CD4-positive, alpha-beta memory T cell (primary cell): ENCODE results near the gene ARMH3. TPM values are rescaled to one million over a fixed set of nuclear protein-coding genes. Genes with fewer than 3 reads are reported as not detected.

ENCODE experiments used
- polyA plus RNA-seq, 2 donors: library from polyadenylated mRNA; unstranded; fragments of 300-500 nt; fragmentation: Illumina TruSeq; gene quantifications; one replicate each; pipeline ENCODE4 v1.2.3, GENCODE V29; 2021
- total RNA-seq, 2 experiments: library from RNA; stranded (reverse); gene quantifications; one replicate each; pipeline ENCODE4 v1.2.3, GENCODE V29; 2021

Gene ARMH3
- total and polyA plus RNA-seq, 4 experiments from 2014 or later = 21.9 to 31.8 (median 30.0) TPM

Other genes starting within 250 kb of the ARMH3 start
- 100 to 1,000 TPM; 307 to 325 TPM for gene OGA, start 237.7 kb downstream of the ARMH3 start, total RNA-seq
- gene OGA, start 237.7 kb downstream of the ARMH3 start, polyA plus RNA-seq = 10 to 100 TPM; 26.6 to 49.2 TPM
- 1 to 10 TPM; 3.4 to 4.3 TPM for gene KCNIP2, start 212.4 kb downstream of the ARMH3 start, total RNA-seq
- gene KCNIP2, start 212.4 kb downstream of the ARMH3 start, polyA plus RNA-seq = 1 to 10 TPM in 1 of 2 donors, under 1 TPM in 1; 0.79 to 1.2 TPM
- 10 to 100 TPM; 25.1 to 27.9 TPM for gene HPS6, start 9.2 kb upstream of the ARMH3 start, total RNA-seq
- 10 to 100 TPM; 27.0 to 27.1 TPM for gene HPS6, start 9.2 kb upstream of the ARMH3 start, polyA plus RNA-seq
- gene LDB1, start 64.2 kb upstream of the ARMH3 start, total RNA-seq = 100 to 1,000 TPM; 131 to 135 TPM
- gene LDB1, start 64.2 kb upstream of the ARMH3 start, polyA plus RNA-seq = 10 to 100 TPM in 1 of 2 donors, 1 to 10 TPM in 1; 10.0 to 48.6 TPM
- gene PPRC1, start 76.9 kb upstream of the ARMH3 start, total RNA-seq = 10 to 100 TPM; 38.9 to 39.8 TPM
- gene PPRC1, start 76.9 kb upstream of the ARMH3 start, polyA plus RNA-seq = 10 to 100 TPM in 1 of 2 donors, 1 to 10 TPM in 1; 6.4 to 20.3 TPM
- 10 to 100 TPM; 63.7 to 71.6 TPM for gene NOLC1, start 96.2 kb upstream of the ARMH3 start, total RNA-seq
- 10 to 100 TPM; 20.0 to 75.0 TPM for gene NOLC1, start 96.2 kb upstream of the ARMH3 start, polyA plus RNA-seq
- gene ELOVL3, start 170.1 kb upstream of the ARMH3 start, total RNA-seq = not detected
- gene ELOVL3, start 170.1 kb upstream of the ARMH3 start, polyA plus RNA-seq = not detected
- gene PITX3, start 185.3 kb upstream of the ARMH3 start, total RNA-seq = not detected
- gene PITX3, start 185.3 kb upstream of the ARMH3 start, polyA plus RNA-seq = not detected
- 10 to 100 TPM; 39.6 to 44.7 TPM for gene GBF1, start 189.4 kb upstream of the ARMH3 start, total RNA-seq
- gene GBF1, start 189.4 kb upstream of the ARMH3 start, polyA plus RNA-seq = 10 to 100 TPM in 1 of 2 donors, 1 to 10 TPM in 1; 3.1 to 23.9 TPM